HEK293 (cell line): ENCODE data around the gene ABCA3.

ENCODE experiments used
- KLF16 ChIP-seq: fragments of 450-650 bp; formaldehyde crosslinking; IDR thresholded peaks from 2 replicates; pipeline ENCODE4 v1.5.1; 2017; ENCODE audit warnings: missing biosample characterization, missing genetic modification characterization
- KLF7 ChIP-seq: fragments of 450-650 bp; formaldehyde crosslinking; IDR thresholded peaks from 2 replicates; pipeline ENCODE4 v1.5.1; 2016; ENCODE audit warnings: missing biosample characterization, missing genetic modification characterization, borderline replicate concordance
- KLF9 ChIP-seq: fragments of 450-650 bp; formaldehyde crosslinking; IDR thresholded peaks from 2 replicates; pipeline ENCODE4 v1.5.1; 2016; ENCODE audit warnings: missing biosample characterization, missing genetic modification characterization, low read depth
- MYNN ChIP-seq: fragments of 450-650 bp; formaldehyde crosslinking; IDR thresholded peaks from 2 replicates; pipeline ENCODE4 v1.5.1; 2016; ENCODE audit warnings: missing biosample characterization, missing genetic modification characterization, borderline replicate concordance
- SP7 ChIP-seq: fragments of 450-650 bp; formaldehyde crosslinking; IDR thresholded peaks from 2 replicates; pipeline ENCODE4 v1.5.1; 2016; ENCODE audit warnings: missing biosample characterization, missing genetic modification characterization
- ZBTB21 ChIP-seq: fragments of 450-650 bp; formaldehyde crosslinking; IDR thresholded peaks from 2 replicates; pipeline ENCODE4 v1.5.1; 2017; ENCODE audit warnings: missing biosample characterization, missing genetic modification characterization
- ZFP41 ChIP-seq: fragments of 450-650 bp; formaldehyde crosslinking; IDR thresholded peaks from 2 replicates; pipeline ENCODE4 v1.5.1; 2016; ENCODE audit warnings: missing biosample characterization, missing genetic modification characterization, borderline replicate concordance
- ZNF10 ChIP-seq: fragments of 450-650 bp; formaldehyde crosslinking; IDR thresholded peaks from 2 replicates; pipeline ENCODE4 v1.5.1; 2017; ENCODE audit warnings: missing biosample characterization, missing genetic modification characterization
- ZNF169 ChIP-seq: fragments of 450-650 bp; formaldehyde crosslinking; IDR thresholded peaks from 2 replicates; pipeline ENCODE4 v1.5.1; 2016; ENCODE audit warnings: missing biosample characterization, missing genetic modification characterization
- ZNF2 ChIP-seq: fragments of 450-650 bp; formaldehyde crosslinking; IDR thresholded peaks from 2 replicates; pipeline ENCODE4 v1.5.1; 2016; ENCODE audit warnings: missing biosample characterization, missing genetic modification characterization
- ZNF324 ChIP-seq: fragments of 450-650 bp; formaldehyde crosslinking; IDR thresholded peaks from 2 replicates; pipeline ENCODE4 v1.5.1; 2016; ENCODE audit warnings: missing biosample characterization, missing genetic modification characterization
- ZNF335 ChIP-seq: fragments of 450-650 bp; formaldehyde crosslinking; conservative IDR thresholded peaks from 2 replicates; pipeline ENCODE4 v1.5.1; 2016; ENCODE audit warnings: missing biosample characterization, missing genetic modification characterization
- ZNF366 ChIP-seq: fragments of 450-650 bp; formaldehyde crosslinking; conservative IDR thresholded peaks from 2 replicates; pipeline ENCODE4 v1.5.1; 2016; ENCODE audit warnings: missing biosample characterization, missing genetic modification characterization
- ZNF501 ChIP-seq: fragments of 450-650 bp; formaldehyde crosslinking; IDR thresholded peaks from 2 replicates; pipeline ENCODE4 v1.5.1; 2016; ENCODE audit warnings: missing biosample characterization, missing genetic modification characterization
- ZNF530 ChIP-seq: fragments of 450-650 bp; formaldehyde crosslinking; IDR thresholded peaks from 2 replicates; pipeline ENCODE4 v1.5.1; 2016; ENCODE audit warnings: low read depth, missing biosample characterization, missing genetic modification characterization
- ZNF561 ChIP-seq: fragments of 450-650 bp; IDR thresholded peaks from 2 replicates; pipeline ENCODE4 v1.5.1; 2018; ENCODE audit warnings: missing biosample characterization, missing genetic modification characterization, borderline replicate concordance
- ZNF654 ChIP-seq: fragments of 450-650 bp; formaldehyde crosslinking; IDR thresholded peaks from 2 replicates; pipeline ENCODE4 v1.5.1; 2016; ENCODE audit warnings: low read depth, missing biosample characterization, missing genetic modification characterization
- ZNF658 ChIP-seq: fragments of 450-650 bp; formaldehyde crosslinking; IDR thresholded peaks from 2 replicates; pipeline ENCODE4; 2016; ENCODE audit warnings: missing biosample characterization, missing genetic modification characterization
- ZNF660 ChIP-seq: fragments of 450-650 bp; IDR thresholded peaks from 2 replicates; pipeline ENCODE4 v1.5.1; 2018; ENCODE audit warnings: missing biosample characterization, mild to moderate bottlenecking, missing genetic modification characterization
- ZNF747 ChIP-seq: fragments of 450-650 bp; formaldehyde crosslinking; IDR thresholded peaks from 2 replicates; pipeline ENCODE4 v1.5.1; 2016; ENCODE audit warnings: missing biosample characterization, missing genetic modification characterization
- ZSCAN30 ChIP-seq: fragments of 450-650 bp; IDR thresholded peaks from 2 replicates; pipeline ENCODE4 v1.5.1; 2018; ENCODE audit warnings: missing biosample characterization, mild to moderate bottlenecking, missing genetic modification characterization, moderate library complexity
- TF ChIP-seq, protein P1 (sequence below): sonication (generic); formaldehyde crosslinking; IDR thresholded peaks from 2 replicates; pipeline ENCODE4 v1.8.1; 2022; ENCODE audit warnings: mild to moderate bottlenecking, moderate library complexity, missing genetic modification reagents
- TF ChIP-seq, protein P2 (sequence below): fragments of 450-650 bp; formaldehyde crosslinking; IDR thresholded peaks from 2 replicates; pipeline ENCODE4 v1.5.1; 2016; ENCODE audit warnings: missing biosample characterization, missing genetic modification characterization
- TF ChIP-seq, protein P3 (sequence below): fragments of 450-650 bp; formaldehyde crosslinking; IDR thresholded peaks from 2 replicates; pipeline ENCODE4 v1.5.1; 2016; ENCODE audit warnings: missing biosample characterization, missing genetic modification characterization
- TF ChIP-seq, protein P4 (sequence below): fragments of 450-650 bp; formaldehyde crosslinking; IDR thresholded peaks from 2 replicates; pipeline ENCODE4 v1.5.1; 2016; ENCODE audit warnings: missing biosample characterization, missing genetic modification characterization
- TF ChIP-seq, protein P5 (sequence below): fragments of 450-650 bp; formaldehyde crosslinking; IDR thresholded peaks from 2 replicates; pipeline ENCODE4 v1.5.1; 2016; ENCODE audit warnings: missing biosample characterization, missing genetic modification characterization, borderline replicate concordance
- TF ChIP-seq, protein P6 (sequence below): fragments of 450-650 bp; formaldehyde crosslinking; IDR thresholded peaks from 2 replicates; pipeline ENCODE4 v1.5.1; 2016; ENCODE audit warnings: missing biosample characterization, missing genetic modification characterization

Gene ABCA3

DNA sequence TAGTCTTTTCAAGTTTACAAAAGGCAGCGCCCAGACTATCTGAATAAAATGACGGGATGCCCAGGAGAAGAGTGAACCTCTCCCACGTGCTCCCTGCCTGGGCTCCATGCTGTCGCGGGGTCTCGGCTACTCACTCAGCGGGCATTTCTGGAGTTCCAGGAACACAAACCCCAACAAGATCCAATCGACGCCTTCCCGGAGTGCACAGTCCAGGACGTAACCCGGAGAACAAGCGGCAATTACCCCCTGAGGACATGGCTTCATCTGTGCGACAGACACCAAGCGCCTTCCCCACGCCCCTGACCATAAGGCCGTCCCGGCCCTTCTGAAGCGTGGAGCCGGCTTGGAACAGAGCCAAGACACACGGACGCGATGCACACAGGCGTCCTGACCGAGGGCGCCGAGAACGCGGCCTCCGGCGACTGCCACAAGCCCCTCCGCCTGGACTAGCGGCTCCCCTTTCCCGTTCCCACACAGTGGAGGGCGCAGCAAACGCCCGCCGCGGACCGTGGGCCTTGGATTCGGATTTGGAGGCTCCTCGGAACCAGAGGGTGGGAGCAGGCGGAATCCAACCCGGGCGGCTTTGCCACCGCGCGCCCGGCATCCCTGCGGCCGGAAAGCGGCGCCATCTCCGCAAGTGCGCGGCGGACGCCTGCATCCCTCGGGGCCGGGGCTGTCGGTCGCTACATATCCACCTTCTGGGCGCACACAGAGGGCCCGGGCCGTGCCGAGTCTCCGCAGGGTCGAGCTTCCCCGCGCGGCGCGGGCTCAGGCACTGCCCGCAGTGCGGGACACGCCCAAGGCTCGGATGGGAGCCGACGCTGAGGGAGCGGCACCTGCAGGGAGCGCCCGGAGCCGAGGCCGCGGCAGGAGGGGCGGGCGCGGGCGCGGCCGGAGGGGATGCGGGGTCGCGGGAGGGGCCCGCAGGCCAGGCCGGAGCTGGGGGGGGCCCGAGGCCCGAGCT is 725 bp downstream of the ABCA3 start (continued):
- TF ChIP-seq, protein P1, sequence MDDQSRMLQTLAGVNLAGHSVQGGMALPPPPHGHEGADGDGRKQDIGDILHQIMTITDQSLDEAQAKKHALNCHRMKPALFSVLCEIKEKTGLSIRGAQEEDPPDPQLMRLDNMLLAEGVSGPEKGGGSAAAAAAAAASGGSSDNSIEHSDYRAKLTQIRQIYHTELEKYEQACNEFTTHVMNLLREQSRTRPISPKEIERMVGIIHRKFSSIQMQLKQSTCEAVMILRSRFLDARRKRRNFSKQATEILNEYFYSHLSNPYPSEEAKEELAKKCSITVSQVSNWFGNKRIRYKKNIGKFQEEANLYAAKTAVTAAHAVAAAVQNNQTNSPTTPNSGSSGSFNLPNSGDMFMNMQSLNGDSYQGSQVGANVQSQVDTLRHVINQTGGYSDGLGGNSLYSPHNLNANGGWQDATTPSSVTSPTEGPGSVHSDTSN (CRISPR knock-in tag) = no peak
- TF ChIP-seq ZNF10 (tag by site-specific recombination) (peak; percentile 52; the same call in 1 of the 2 replicates), KLF7 (tag by site-specific recombination) (0 out of 2 replicates have a peak, but pooled peaks have one; percentile 32), ZNF530 (tag by site-specific recombination) (no peak), ZNF658 (tag by site-specific recombination) (no peak), KLF9 (tag by site-specific recombination) (peak; percentile 66), SP7 (tag by site-specific recombination) (peak; percentile 70), ZNF747 (tag by site-specific recombination) (no peak), ZNF660 (peak; percentile 34), KLF16 (tag by site-specific recombination) (peak; percentile 81; the same call in 1 of the 2 replicates), ZNF501 (peak; percentile 51; the same call in 1 of the 2 replicates), ZNF2 (0 out of 2 replicates have a peak, but pooled peaks have one; percentile 57), ZNF324 (tag by site-specific recombination) (no peak), ZNF654 (tag by site-specific recombination) (no peak), ZNF169 (no peak), MYNN (tag by site-specific recombination) (no peak), ZNF561 (peak; percentile 52; the same call in 1 of the 2 replicates), ZBTB21 (no peak), ZNF366 (tag by site-specific recombination) (no peak), ZFP41 (tag by site-specific recombination) (no peak), ZSCAN30 (tag by site-specific recombination) (no peak), ZNF335 (tag by site-specific recombination) (peak; percentile 95)
- TF ChIP-seq, protein P2, sequence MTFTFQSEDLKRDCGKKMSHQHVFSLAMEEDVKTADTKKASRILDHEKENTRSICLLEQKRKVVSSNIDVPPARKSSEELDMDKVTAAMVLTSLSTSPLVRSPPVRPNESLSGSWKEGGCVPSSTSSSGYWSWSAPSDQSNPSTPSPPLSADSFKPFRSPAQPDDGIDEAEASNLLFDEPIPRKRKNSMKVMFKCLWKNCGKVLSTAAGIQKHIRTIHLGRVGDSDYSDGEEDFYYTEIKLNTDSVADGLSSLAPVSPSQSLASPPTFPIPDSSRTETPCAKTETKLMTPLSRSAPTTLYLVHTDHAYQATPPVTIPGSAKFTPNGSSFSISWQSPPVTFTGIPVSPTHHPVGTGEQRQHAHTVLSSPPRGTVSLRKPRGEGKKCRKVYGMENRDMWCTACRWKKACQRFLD (tag by site-specific recombination) = 0 out of 2 replicates have a peak, but pooled peaks have one; percentile 37
- TF ChIP-seq, protein P3, sequence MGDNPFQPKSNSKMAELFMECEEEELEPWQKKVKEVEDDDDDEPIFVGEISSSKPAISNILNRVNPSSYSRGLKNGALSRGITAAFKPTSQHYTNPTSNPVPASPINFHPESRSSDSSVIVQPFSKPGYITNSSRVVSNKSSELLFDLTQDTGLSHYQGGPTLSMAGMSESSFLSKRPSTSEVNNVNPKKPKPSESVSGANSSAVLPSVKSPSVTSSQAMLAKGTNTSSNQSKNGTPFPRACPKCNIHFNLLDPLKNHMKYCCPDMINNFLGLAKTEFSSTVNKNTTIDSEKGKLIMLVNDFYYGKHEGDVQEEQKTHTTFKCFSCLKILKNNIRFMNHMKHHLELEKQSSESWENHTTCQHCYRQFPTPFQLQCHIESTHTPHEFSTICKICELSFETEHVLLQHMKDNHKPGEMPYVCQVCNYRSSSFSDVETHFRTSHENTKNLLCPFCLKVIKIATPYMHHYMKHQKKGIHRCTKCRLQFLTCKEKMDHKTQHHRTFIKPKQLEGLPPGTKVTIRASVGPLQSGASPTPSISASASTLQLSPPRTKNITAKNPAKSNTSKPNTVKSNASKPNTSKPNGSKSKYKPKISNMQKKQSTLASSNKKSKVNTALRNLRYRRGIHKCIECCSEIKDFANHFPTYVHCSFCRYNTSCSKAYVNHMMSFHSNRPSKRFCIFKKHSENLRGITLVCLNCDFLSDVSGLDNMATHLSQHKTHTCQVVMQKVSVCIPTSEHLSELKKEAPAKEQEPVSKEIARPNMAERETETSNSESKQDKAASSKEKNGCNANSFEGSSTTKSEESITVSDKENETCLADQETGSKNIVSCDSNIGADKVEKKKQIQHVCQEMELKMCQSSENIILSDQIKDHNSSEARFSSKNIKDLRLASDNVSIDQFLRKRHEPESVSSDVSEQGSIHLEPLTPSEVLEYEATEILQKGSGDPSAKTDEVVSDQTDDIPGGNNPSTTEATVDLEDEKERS (tag by site-specific recombination) = no peak
- TF ChIP-seq, protein P4, sequence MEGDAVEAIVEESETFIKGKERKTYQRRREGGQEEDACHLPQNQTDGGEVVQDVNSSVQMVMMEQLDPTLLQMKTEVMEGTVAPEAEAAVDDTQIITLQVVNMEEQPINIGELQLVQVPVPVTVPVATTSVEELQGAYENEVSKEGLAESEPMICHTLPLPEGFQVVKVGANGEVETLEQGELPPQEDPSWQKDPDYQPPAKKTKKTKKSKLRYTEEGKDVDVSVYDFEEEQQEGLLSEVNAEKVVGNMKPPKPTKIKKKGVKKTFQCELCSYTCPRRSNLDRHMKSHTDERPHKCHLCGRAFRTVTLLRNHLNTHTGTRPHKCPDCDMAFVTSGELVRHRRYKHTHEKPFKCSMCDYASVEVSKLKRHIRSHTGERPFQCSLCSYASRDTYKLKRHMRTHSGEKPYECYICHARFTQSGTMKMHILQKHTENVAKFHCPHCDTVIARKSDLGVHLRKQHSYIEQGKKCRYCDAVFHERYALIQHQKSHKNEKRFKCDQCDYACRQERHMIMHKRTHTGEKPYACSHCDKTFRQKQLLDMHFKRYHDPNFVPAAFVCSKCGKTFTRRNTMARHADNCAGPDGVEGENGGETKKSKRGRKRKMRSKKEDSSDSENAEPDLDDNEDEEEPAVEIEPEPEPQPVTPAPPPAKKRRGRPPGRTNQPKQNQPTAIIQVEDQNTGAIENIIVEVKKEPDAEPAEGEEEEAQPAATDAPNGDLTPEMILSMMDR = peak; percentile 81
- TF ChIP-seq, protein P5, sequence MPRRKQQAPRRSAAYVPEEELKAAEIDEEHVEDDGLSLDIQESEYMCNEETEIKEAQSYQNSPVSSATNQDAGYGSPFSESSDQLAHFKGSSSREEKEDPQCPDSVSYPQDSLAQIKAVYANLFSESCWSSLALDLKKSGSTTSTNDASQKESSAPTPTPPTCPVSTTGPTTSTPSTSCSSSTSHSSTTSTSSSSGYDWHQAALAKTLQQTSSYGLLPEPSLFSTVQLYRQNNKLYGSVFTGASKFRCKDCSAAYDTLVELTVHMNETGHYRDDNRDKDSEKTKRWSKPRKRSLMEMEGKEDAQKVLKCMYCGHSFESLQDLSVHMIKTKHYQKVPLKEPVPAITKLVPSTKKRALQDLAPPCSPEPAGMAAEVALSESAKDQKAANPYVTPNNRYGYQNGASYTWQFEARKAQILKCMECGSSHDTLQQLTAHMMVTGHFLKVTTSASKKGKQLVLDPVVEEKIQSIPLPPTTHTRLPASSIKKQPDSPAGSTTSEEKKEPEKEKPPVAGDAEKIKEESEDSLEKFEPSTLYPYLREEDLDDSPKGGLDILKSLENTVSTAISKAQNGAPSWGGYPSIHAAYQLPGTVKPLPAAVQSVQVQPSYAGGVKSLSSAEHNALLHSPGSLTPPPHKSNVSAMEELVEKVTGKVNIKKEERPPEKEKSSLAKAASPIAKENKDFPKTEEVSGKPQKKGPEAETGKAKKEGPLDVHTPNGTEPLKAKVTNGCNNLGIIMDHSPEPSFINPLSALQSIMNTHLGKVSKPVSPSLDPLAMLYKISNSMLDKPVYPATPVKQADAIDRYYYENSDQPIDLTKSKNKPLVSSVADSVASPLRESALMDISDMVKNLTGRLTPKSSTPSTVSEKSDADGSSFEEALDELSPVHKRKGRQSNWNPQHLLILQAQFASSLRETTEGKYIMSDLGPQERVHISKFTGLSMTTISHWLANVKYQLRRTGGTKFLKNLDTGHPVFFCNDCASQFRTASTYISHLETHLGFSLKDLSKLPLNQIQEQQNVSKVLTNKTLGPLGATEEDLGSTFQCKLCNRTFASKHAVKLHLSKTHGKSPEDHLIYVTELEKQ = no peak
- TF ChIP-seq, protein P6, sequence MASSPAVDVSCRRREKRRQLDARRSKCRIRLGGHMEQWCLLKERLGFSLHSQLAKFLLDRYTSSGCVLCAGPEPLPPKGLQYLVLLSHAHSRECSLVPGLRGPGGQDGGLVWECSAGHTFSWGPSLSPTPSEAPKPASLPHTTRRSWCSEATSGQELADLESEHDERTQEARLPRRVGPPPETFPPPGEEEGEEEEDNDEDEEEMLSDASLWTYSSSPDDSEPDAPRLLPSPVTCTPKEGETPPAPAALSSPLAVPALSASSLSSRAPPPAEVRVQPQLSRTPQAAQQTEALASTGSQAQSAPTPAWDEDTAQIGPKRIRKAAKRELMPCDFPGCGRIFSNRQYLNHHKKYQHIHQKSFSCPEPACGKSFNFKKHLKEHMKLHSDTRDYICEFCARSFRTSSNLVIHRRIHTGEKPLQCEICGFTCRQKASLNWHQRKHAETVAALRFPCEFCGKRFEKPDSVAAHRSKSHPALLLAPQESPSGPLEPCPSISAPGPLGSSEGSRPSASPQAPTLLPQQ (tag by site-specific recombination) = peak; percentile 48; the same call in 1 of the 2 replicates
